Thoracic aorta (tissue), 2 donors: ENCODE results near the gene MYO6. TPM values are rescaled to one million over a fixed set of nuclear protein-coding genes. Genes with fewer than 3 reads are reported as not detected.
"Not testable (repeated sequence)": the region's sequence is repeated elsewhere in the genome, so short reads cannot be mapped to it uniquely, and the experiment has no call there.

ENCODE experiments used
- ATAC-seq: fragments of 150-250 bp; one replicate; pipeline ENCODE4 v1.8.0; 2017; ENCODE audit warnings: low read depth; ENCODE audit not compliant: insufficient number of reproducible peaks, low FRiP score
- DNase-seq: peaks from one replicate; pipeline ENCODE4 v3.0.0-alpha.2; 2020; ENCODE audit warnings: low spot score
- H3K27ac ChIP-seq, 2 donors: fragments of 200-600 bp; sonication (generic); 1 replicate in 1 of 2; 2 replicates in 1 of 2; pipeline ENCODE4 v1.5.1; 2016; ENCODE audit warnings: mild to moderate bottlenecking in 2 of 2, moderate library complexity in 2 of 2
- H3K27me3 ChIP-seq: fragments of 200-600 bp; sonication (generic); replicated peaks from 2 replicates; pipeline ENCODE4 v1.6.0; 2016; ENCODE audit warnings: mild to moderate bottlenecking; ENCODE audit not compliant: insufficient read depth
- H3K36me3 ChIP-seq: fragments of 200-600 bp; sonication (generic); one replicate; pipeline ENCODE4 v1.5.1; 2016
- H3K4me1 ChIP-seq, 2 donors: fragments of 200-600 bp; sonication (generic); 1 replicate in 1 of 2; 2 replicates in 1 of 2; pipeline versions ENCODE4 v1.5.1 to v1.6.0; 2016; ENCODE audit warnings: low read depth in 2 of 2, mild to moderate bottlenecking in 1 of 2; ENCODE audit not compliant: control insufficient read depth in 1 of 2
- H3K4me3 ChIP-seq: fragments of 200-600 bp; sonication (generic); 2 replicates; pipeline ENCODE4 v1.5.1; 2016; ENCODE audit warnings: mild to moderate bottlenecking
- H3K9me3 ChIP-seq: fragments of 200-600 bp; sonication (generic); 2 replicates; pipeline ENCODE4 v1.5.1; 2016
- CTCF ChIP-seq: fragments of 200-600 bp; sonication (generic); IDR thresholded peaks from one replicate; pipeline ENCODE4 v1.5.1; 2019; ENCODE audit warnings: antibody characterized with exemption
- total RNA-seq, 2 donors: library from RNA; depleted of rRNA; stranded (reverse); fragments of >200 nt; gene quantifications; one replicate each; pipeline versions ENCODE4 v1.1.0 to v1.2.3, GENCODE V29; 2016

MYO6 gene
- total RNA-seq, 2 donors from 2014 or later: 23.8 to 30.1 TPM

GRCh38 chr6:75727206-75727605 lies 21.8 kb upstream of the MYO6 start:
- Histone ChIP-seq H3K9me3 (no peaks in the 10 kb centered on the region), H3K4me1 (no peaks in the 10 kb centered on the region), H3K36me3 (no peaks in the 10 kb centered on the region), H3K27ac (no peak overlapping the region), H3K4me3 (no peak overlapping the region), H3K27me3 (no peaks in the 10 kb centered on the region)
- TF ChIP-seq CTCF: no peak
- DNase-seq (no peak), ATAC-seq (no peak)

GRCh38 chr6:75731029-75731428 lies 18.0 kb upstream of the MYO6 start:
- H3K27ac ChIP-seq, ATAC-seq, H3K9me3 ChIP-seq, H3K4me1 ChIP-seq, H3K4me3 ChIP-seq, DNase-seq, H3K36me3 ChIP-seq, H3K27me3 ChIP-seq: not testable (repeated sequence)

GRCh38 chr6:75735491-75736186 lies 13.4 kb upstream of the MYO6 start:
- Histone ChIP-seq H3K4me3 (no peak overlapping the region), H3K4me1 (no peaks in the 10 kb centered on the region), H3K9me3 (no peaks in the 10 kb centered on the region), H3K36me3 (no peaks in the 10 kb centered on the region), H3K27me3 (no peaks in the 10 kb centered on the region), H3K27ac (no peak overlapping the region)
- no peak for ATAC-seq
- TF ChIP-seq CTCF: no peak
- no peak for DNase-seq

- no peak for TF ChIP-seq CTCF
- DNase-seq: no peak
- H3K9me3 ChIP-seq: no peaks in the 10 kb centered on the region
- H3K27ac ChIP-seq: no peak overlapping the region
- H3K4me3 ChIP-seq: no peak overlapping the region
- ATAC-seq: no peak
- no peaks in the 10 kb centered on the region for H3K36me3 ChIP-seq
- no peaks in the 10 kb centered on the region for H3K27me3 ChIP-seq
- H3K4me1 ChIP-seq: peaks cover 0 to 4% of the 10 kb centered on the region in 2 donors
Observed at GRCh38 chr6:75743971-75744370, 5.1 kb upstream of the MYO6 start.

- DNase-seq (no peak), ATAC-seq (no peak)
- Histone ChIP-seq H3K4me1 (peaks cover 4 to 8% of the 10 kb centered on the region in 2 donors), H3K36me3 (no peaks in the 10 kb centered on the region), H3K9me3 (no peaks in the 10 kb centered on the region), H3K4me3 (no peak overlapping the region), H3K27ac (no peak overlapping the region), H3K27me3 (no peaks in the 10 kb centered on the region)
- TF ChIP-seq CTCF: no peak
Observed at GRCh38 chr6:75745404-75745803, 3.6 kb upstream of the MYO6 start.

GRCh38 chr6:75746221-75746620 lies 2.8 kb upstream of the MYO6 start:
- ATAC-seq (no peak), DNase-seq (no peak)
- no peak overlapping the region for H3K4me3 ChIP-seq
- H3K27me3 ChIP-seq: no peaks in the 10 kb centered on the region
- no peak overlapping the region for H3K27ac ChIP-seq
- no peaks in the 10 kb centered on the region for H3K36me3 ChIP-seq
- no peaks in the 10 kb centered on the region for H3K9me3 ChIP-seq
- peaks cover 4 to 16% of the 10 kb centered on the region in 2 donors for H3K4me1 ChIP-seq
- no peak for TF ChIP-seq CTCF
